NCI-H1092 treated with DMSO at 0.1 percent for 48 hours (cell line): ENCODE results near the gene C7orf25.

Experiments used
- DNase-seq: peaks from one replicate; lab custom pipeline; 2025; lab: John Stamatoyannopoulos, UW

Gene C7orf25

GRCh38 chr7:42877862-42878261, 34.0 kb downstream of the C7orf25 start:
- no peak for DNase-seq

GRCh38 chr7:42876182-42877068, 35.4 kb downstream of the C7orf25 start:
- DNase-seq = peak; percentile 22

GRCh38 chr7:42869131-42870020, 42.5 kb downstream of the C7orf25 start:
- DNase-seq = no peak

GRCh38 chr7:42868480-42868879, 43.4 kb downstream of the C7orf25 start:
- no peak for DNase-seq
